SK-N-SH (cell line): Measurements from ENCODE around the gene DUS3L. TPM values are rescaled to one million over a fixed set of nuclear protein-coding genes. Genes with fewer than 3 reads are reported as not detected.

Experiments
- CTCF ChIA-PET: fragments of 300-600, 350-600 bp; formaldehyde crosslinking; extraction: SDS; loops from one replicate; lab custom pipeline; 2021; lab: Yijun Ruan, JAX
- POLR2A ChIA-PET: fragments of 350-600 bp; sonication (Branson Sonifier 250); formaldehyde crosslinking; extraction: SDS; loops from one replicate; lab custom pipeline; 2020; ENCODE audit warnings: antibody characterized with exemption, inconsistent platforms; lab: Yijun Ruan, JAX
- DNase-seq: peaks from one replicate; pipeline ENCODE4 v3.0.0; 2012
- H2AFZ ChIP-seq: fragments of 200-600 bp; sonication (generic); 2 replicates; pipeline ENCODE4 v1.8.1; 2016; ENCODE audit warnings: antibody characterized with exemption, mild to moderate bottlenecking, low read depth
- H3F3A ChIP-seq: fragments of 200-600 bp; sonication (generic); replicated peaks from 2 replicates; pipeline ENCODE3; 2016; ENCODE audit warnings: antibody characterized with exemption, mild to moderate bottlenecking; ENCODE audit not compliant: insufficient read depth
- H3K27ac ChIP-seq, 2 experiments: fragments of 200-500 bp in 1 of 2; fragments of 200-600 bp in 1 of 2; sonication (Bioruptor generic) in 1 of 2; sonication (generic), shearing (Covaris generic) in 1 of 2; 2 replicates each; pipeline versions ENCODE4 v1.5.1 to v1.6.1; 2014 to 2016; ENCODE audit warnings: low read depth in 2 of 2, inconsistent platforms in 1 of 2, low read length in 1 of 2, mild to moderate bottlenecking in 1 of 2, mixed read lengths in 1 of 2
- H3K27me3 ChIP-seq: fragments of 200-600 bp; sonication (generic), shearing (Covaris generic); 2 replicates; pipeline ENCODE4 v1.6.1; 2016; ENCODE audit warnings: mixed run types; ENCODE audit not compliant: insufficient read depth
- H3K36me3 ChIP-seq, 2 experiments: fragments of 200-500 bp in 1 of 2; fragments of 200-600 bp in 1 of 2; sonication (Bioruptor generic) in 1 of 2; sonication (generic) in 1 of 2; replicated peaks in 1 of 2; 2 replicates each; pipeline versions ENCODE3 to v1.5.1; 2014 to 2016; ENCODE audit warnings: low read length in 1 of 2, mild to moderate bottlenecking in 1 of 2; ENCODE audit not compliant: insufficient read depth in 2 of 2, control insufficient read depth in 1 of 2
- H3K4me1 ChIP-seq, 2 experiments: fragments of 200-500 bp in 1 of 2; fragments of 200-600 bp in 1 of 2; sonication (Bioruptor generic) in 1 of 2; sonication (generic), shearing (Covaris generic) in 1 of 2; 2 replicates each; pipeline versions ENCODE4 v1.5.1 to v1.6.1; 2014 to 2016; ENCODE audit warnings: low read depth in 1 of 2, low read length in 1 of 2, mixed run types in 1 of 2; ENCODE audit not compliant: insufficient read depth in 2 of 2, control insufficient read depth in 1 of 2
- H3K4me2 ChIP-seq: fragments of 200-600 bp; sonication (generic), shearing (Covaris generic); 2 replicates; pipeline ENCODE4 v1.6.1; 2017; ENCODE audit warnings: mixed run types
- H3K4me3 ChIP-seq, 2 experiments: fragments of 200-500 bp in 1 of 2; fragments of 200-600 bp in 1 of 2; sonication (Bioruptor generic) in 1 of 2; sonication (generic), shearing (Covaris generic) in 1 of 2; 2 replicates each; pipeline versions ENCODE4 v1.5.1 to v1.8.1; 2014 to 2016; ENCODE audit warnings: low read depth in 2 of 2, inconsistent platforms in 1 of 2, low read length in 1 of 2, mild to moderate bottlenecking in 1 of 2, mixed read lengths in 1 of 2, moderate library complexity in 1 of 2
- H3K79me2 ChIP-seq: fragments of 200-600 bp; sonication (generic); 2 replicates; pipeline ENCODE4 v1.8.1; 2017; ENCODE audit warnings: mild to moderate bottlenecking; ENCODE audit not compliant: insufficient read depth
- H3K9ac ChIP-seq: fragments of 200-600 bp; sonication (generic); 2 replicates; pipeline ENCODE4 v1.6.1; 2017; ENCODE audit warnings: mixed run types
- H3K9me2 ChIP-seq: fragments of 200-600 bp; sonication (generic); 2 replicates; pipeline ENCODE4 v1.6.1; 2017; ENCODE audit warnings: mixed run types
- H3K9me3 ChIP-seq: fragments of 200-600 bp; sonication (generic); 2 replicates; pipeline ENCODE4 v1.6.1; 2017; ENCODE audit warnings: mixed run types, mild to moderate bottlenecking, moderate library complexity
- H4K20me1 ChIP-seq: fragments of 200-600 bp; sonication (generic); 2 replicates; pipeline ENCODE4 v1.6.1; 2017; ENCODE audit warnings: mild to moderate bottlenecking, mixed run types; ENCODE audit not compliant: insufficient read depth
- CHD2 ChIP-seq: fragments of 150-350 bp; IDR thresholded peaks from 2 replicates; pipeline ENCODE4 v1.6.1; 2018; ENCODE audit warnings: low read length; ENCODE audit not compliant: partially characterized antibody
- ELF1 ChIP-seq: IDR thresholded peaks from 2 replicates; pipeline ENCODE4 v1.4.0; 2012
- EP300 ChIP-seq, 2 experiments: IDR thresholded peaks; 2 replicates each; pipeline versions ENCODE4 v1.4.0 to v1.6.1; 2012; ENCODE audit warnings: borderline replicate concordance in 1 of 2, low read depth in 1 of 2, low read length in 1 of 2
- FOXJ3 ChIP-seq: sonication (generic); formaldehyde crosslinking; IDR thresholded peaks from 2 replicates; pipeline ENCODE4 v1.5.1; 2020; ENCODE audit warnings: mild to moderate bottlenecking, missing genetic modification reagents
- GABPA ChIP-seq: IDR thresholded peaks from 2 replicates; pipeline ENCODE4 v1.4.0; 2012; ENCODE audit warnings: low read depth, mild to moderate bottlenecking
- IRF3 ChIP-seq: fragments of 150-350 bp; IDR thresholded peaks from 2 replicates; pipeline ENCODE4 v1.6.1; 2016; ENCODE audit warnings: mild to moderate bottlenecking, low read depth, low read length
- MEF2A ChIP-seq: IDR thresholded peaks from 2 replicates; pipeline ENCODE4 v1.4.0; 2012; ENCODE audit warnings: low read depth, borderline replicate concordance
- MXI1 ChIP-seq: IDR thresholded peaks from 2 replicates; pipeline ENCODE4 v1.6.1; 2012; ENCODE audit warnings: mild to moderate bottlenecking, low read depth, low read length, improper control_type of control experiment
- PBX3 ChIP-seq: IDR thresholded peaks from 2 replicates; pipeline ENCODE4; 2012
- RCOR1 ChIP-seq: fragments of 150-350 bp; IDR thresholded peaks from 2 replicates; pipeline ENCODE4 v1.6.1; 2017; ENCODE audit warnings: antibody characterized with exemption, low read length
- REST ChIP-seq: IDR thresholded peaks from 2 replicates; pipeline ENCODE4 v1.6.1; 2012; ENCODE audit warnings: mild to moderate bottlenecking, low read depth, low read length, moderate library complexity
- RFX5 ChIP-seq: IDR thresholded peaks from 2 replicates; pipeline ENCODE4 v1.6.1; 2012; ENCODE audit warnings: mild to moderate bottlenecking, improper control_type of control experiment, low read length
- RXRA ChIP-seq: IDR thresholded peaks from 2 replicates; pipeline ENCODE4 v1.4.0; 2012; ENCODE audit warnings: low read depth, mild to moderate bottlenecking, borderline replicate concordance
- SMC3 ChIP-seq: IDR thresholded peaks from 2 replicates; pipeline ENCODE4 v1.6.1; 2012; ENCODE audit warnings: low read depth, low read length, improper control_type of control experiment
- TAF1 ChIP-seq: IDR thresholded peaks from 2 replicates; pipeline ENCODE4 v1.6.1; 2012; ENCODE audit warnings: low read depth, mild to moderate bottlenecking, low read length, moderate library complexity, borderline replicate concordance
- TEAD4 ChIP-seq: IDR thresholded peaks from 2 replicates; pipeline ENCODE4 v1.4.0; 2012; ENCODE audit warnings: mild to moderate bottlenecking, borderline replicate concordance; ENCODE audit not compliant: insufficient read depth
- YY1 ChIP-seq: IDR thresholded peaks from 2 replicates; pipeline ENCODE4 v1.4.0; 2012; ENCODE audit warnings: low read depth, mild to moderate bottlenecking
- WGBS: methylation state at CpG from one replicate; pipeline ENCODE4 v1.1.6; 2017; ENCODE audit warnings: low lambda C conversion rate; 5-methylcytosine and 5-hydroxymethylcytosine counted together
- polyA plus RNA-seq, 3 experiments: library from polyadenylated mRNA; depleted of rRNA; stranded (reverse); fragments of >200 nt; gene quantifications; 2 replicates each; pipeline ENCODE4 v1.2.3, GENCODE V29; 2012
- TF ChIP-seq, protein P1 (sequence below): IDR thresholded peaks from 2 replicates; pipeline ENCODE4 v1.4.0; 2012; ENCODE audit warnings: low read depth, borderline replicate concordance
- TF ChIP-seq, protein P2 (sequence below): fragments of 200-600 bp; sonication (generic); IDR thresholded peaks from 2 replicates; pipeline ENCODE4 v1.6.1; 2017; ENCODE audit warnings: antibody characterized with exemption, mild to moderate bottlenecking, moderate library complexity

Gene DUS3L
- polyA plus RNA-seq, 1 of the 3 experiments (the other 2 are of a cell fraction), result 44.0 TPM

- POLR2A ChIA-PET, result no interaction called here
- CTCF ChIA-PET, result interaction anchor here (1.0 kb wide), 1 partner anchor 9 kb away, joined by 3 read pairs; no protein-coding TSS in a partner anchor
- Histone ChIP-seq H3K9ac (no peak overlapping the region), H3K9me2 (no peaks in the 10 kb centered on the region), H3K27me3 (peaks cover 7% of the 10 kb centered on the region; the same call in 1 of the 2 replicates), H3K9me3 (no peaks in the 10 kb centered on the region), H4K20me1 (no peaks in the 10 kb centered on the region), H3K4me1 (peaks cover 0 to 20% of the 10 kb centered on the region in 2 experiments; a peak in 1 of 4 replicates), H3K36me3 (no peaks in the 10 kb centered on the region), H3K79me2 (no peaks in the 10 kb centered on the region), H3F3A (no peaks in the 10 kb centered on the region), H3K27ac (no peak overlapping the region), H3K4me3 (no peak overlapping the region), H2AFZ (no peak overlapping the region), H3K4me2 (no peak overlapping the region)
- no peak for TF ChIP-seq REST
- TF ChIP-seq RXRA, result no peak
- no peak for TF ChIP-seq RCOR1
- TF ChIP-seq RFX5, result no peak
- no peak for TF ChIP-seq MEF2A
- no peak for TF ChIP-seq TAF1
- TF ChIP-seq IRF3, result no peak
- TF ChIP-seq TEAD4, result no peak
- TF ChIP-seq CHD2, result no peak
- TF ChIP-seq SMC3, result no peak
- TF ChIP-seq MXI1, result no peak
- no peak for TF ChIP-seq ELF1
- no peak for TF ChIP-seq EP300 (IDR thresholded peaks at IDR 0.05; ENCODE audit: borderline replicate concordance in 1 of 2, low read depth in 1 of 2, low read length in 1 of 2)
- no peak for TF ChIP-seq GABPA
- no peak for TF ChIP-seq YY1
- TF ChIP-seq, protein P1, sequence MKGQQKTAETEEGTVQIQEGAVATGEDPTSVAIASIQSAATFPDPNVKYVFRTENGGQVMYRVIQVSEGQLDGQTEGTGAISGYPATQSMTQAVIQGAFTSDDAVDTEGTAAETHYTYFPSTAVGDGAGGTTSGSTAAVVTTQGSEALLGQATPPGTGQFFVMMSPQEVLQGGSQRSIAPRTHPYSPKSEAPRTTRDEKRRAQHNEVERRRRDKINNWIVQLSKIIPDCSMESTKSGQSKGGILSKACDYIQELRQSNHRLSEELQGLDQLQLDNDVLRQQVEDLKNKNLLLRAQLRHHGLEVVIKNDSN, result no peak
- TF ChIP-seq, protein P2, sequence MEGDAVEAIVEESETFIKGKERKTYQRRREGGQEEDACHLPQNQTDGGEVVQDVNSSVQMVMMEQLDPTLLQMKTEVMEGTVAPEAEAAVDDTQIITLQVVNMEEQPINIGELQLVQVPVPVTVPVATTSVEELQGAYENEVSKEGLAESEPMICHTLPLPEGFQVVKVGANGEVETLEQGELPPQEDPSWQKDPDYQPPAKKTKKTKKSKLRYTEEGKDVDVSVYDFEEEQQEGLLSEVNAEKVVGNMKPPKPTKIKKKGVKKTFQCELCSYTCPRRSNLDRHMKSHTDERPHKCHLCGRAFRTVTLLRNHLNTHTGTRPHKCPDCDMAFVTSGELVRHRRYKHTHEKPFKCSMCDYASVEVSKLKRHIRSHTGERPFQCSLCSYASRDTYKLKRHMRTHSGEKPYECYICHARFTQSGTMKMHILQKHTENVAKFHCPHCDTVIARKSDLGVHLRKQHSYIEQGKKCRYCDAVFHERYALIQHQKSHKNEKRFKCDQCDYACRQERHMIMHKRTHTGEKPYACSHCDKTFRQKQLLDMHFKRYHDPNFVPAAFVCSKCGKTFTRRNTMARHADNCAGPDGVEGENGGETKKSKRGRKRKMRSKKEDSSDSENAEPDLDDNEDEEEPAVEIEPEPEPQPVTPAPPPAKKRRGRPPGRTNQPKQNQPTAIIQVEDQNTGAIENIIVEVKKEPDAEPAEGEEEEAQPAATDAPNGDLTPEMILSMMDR, result no peak
- TF ChIP-seq FOXJ3 (CRISPR knock-in tag), result no peak
- no peak for TF ChIP-seq PBX3
- DNase-seq, result peak; percentile 14
- 46% methylated on average over 11 of the region's 22 CpGs for WGBS
Measured at GRCh38 chr19:5832061-5832460, 41.1 kb upstream of the DUS3L start.
